Stomach (tissue), 4 donors: ENCODE data around the gene FRMD5.

Experiments
- CTCF ChIP-seq, 7 experiments: fragments of 450-650 bp in 4 of 7; fragments of 200-600 bp in 3 of 7; sonication (generic) in 3 of 7; IDR thresholded peaks; one replicate each; pipeline ENCODE4 v1.5.1; 2016 to 2019; ENCODE audit warnings: antibody characterized with exemption in 7 of 7, control low read depth in 2 of 7, mild to moderate bottlenecking in 1 of 7
- POLR2A ChIP-seq, 4 donors: fragments of 450-650 bp; IDR thresholded peaks; one replicate each; pipeline ENCODE4 v1.6.1; 2016; ENCODE audit warnings: antibody characterized with exemption in 4 of 4, control low read depth in 2 of 4, mild to moderate bottlenecking in 1 of 4, moderate library complexity in 1 of 4
- POLR2AphosphoS5 ChIP-seq, 3 donors: sonication (generic); formaldehyde crosslinking; IDR thresholded peaks; one replicate each; pipeline ENCODE4 v1.6.1; 2016; ENCODE audit warnings: antibody characterized with exemption in 3 of 3

GRCh38 chr15:44029003-44029402 lies 166.1 kb downstream of the FRMD5 start:
- TF ChIP-seq CTCF (IDR thresholded peaks at IDR 0.05) (no peak), POLR2A (IDR thresholded peaks at IDR 0.05) (no peak), POLR2AphosphoS5 (IDR thresholded peaks at IDR 0.05) (no peak)
